WTC11 (cell line): Measurements from ENCODE around the gene TMEM63C. TPM values are rescaled to one million over a fixed set of nuclear protein-coding genes. Genes with fewer than 3 reads are reported as not detected.

Experiments
- ATAC-seq: fragments of 200-7000 bp; cut with Tn5 transposase; 2 replicates; pipeline ENCODE4 v1.10.0; 2021; ENCODE audit warnings: mild to moderate bottlenecking, moderate library complexity
- CTCF ChIA-PET: fragments of 300-600 bp; sonication (Branson Sonifier 250); formaldehyde crosslinking; loops from one replicate; lab custom pipeline; 2021; ENCODE audit warnings: antibody characterized with exemption; lab: Charles Lee
- POLR2A ChIA-PET: fragments of 350-600 bp; sonication (Branson Sonifier 250); formaldehyde crosslinking; loops from one replicate; lab custom pipeline; 2021; ENCODE audit warnings: antibody characterized with exemption; lab: Charles Lee
- DNase-seq: peaks from one replicate; pipeline ENCODE4 v3.0.0; 2021; ENCODE audit warnings: low spot score
- H3K27ac Mint-ChIP-seq: 2 replicates; pipeline ENCODE4 v1.8.0; 2021; ENCODE audit warnings: mixed read lengths
- H3K27me3 Mint-ChIP-seq: 2 replicates; pipeline ENCODE4 v1.8.0; 2021; ENCODE audit warnings: low read depth, mild to moderate bottlenecking, moderate library complexity, mixed read lengths
- H3K36me3 Mint-ChIP-seq: 2 replicates; pipeline ENCODE4 v1.8.0; 2021; ENCODE audit warnings: mixed read lengths
- H3K4me1 Mint-ChIP-seq: 2 replicates; pipeline ENCODE4 v1.8.0; 2022; ENCODE audit warnings: mixed read lengths
- H3K4me3 Mint-ChIP-seq: 2 replicates; pipeline ENCODE4 v1.8.0; 2021; ENCODE audit warnings: mild to moderate bottlenecking, moderate library complexity, mixed read lengths
- H3K9me3 Mint-ChIP-seq: 2 replicates; pipeline ENCODE4 v1.8.0; 2021; ENCODE audit warnings: mixed read lengths
- CREB1 ChIP-seq: sonication (generic); formaldehyde crosslinking; IDR thresholded peaks from 2 replicates; pipeline ENCODE4 v1.8.0; 2023; ENCODE audit warnings: mild to moderate bottlenecking, missing genetic modification reagents
- CREM ChIP-seq: sonication (generic); formaldehyde crosslinking; IDR thresholded peaks from 2 replicates; pipeline ENCODE4 v1.8.1; 2022; ENCODE audit warnings: mild to moderate bottlenecking, missing genetic modification reagents, moderate library complexity
- ELF4 ChIP-seq: sonication (generic); formaldehyde crosslinking; IDR thresholded peaks from 2 replicates; pipeline ENCODE4 v1.8.1; 2022; ENCODE audit warnings: low read depth, mild to moderate bottlenecking, moderate library complexity, missing genetic modification reagents
- HMGA2 ChIP-seq: fragments of 250-450 bp; sonication (Bioruptor Pico); IDR thresholded peaks from 2 replicates; pipeline ENCODE4 v1.4.0; 2021; ENCODE audit warnings: mild to moderate bottlenecking, moderate library complexity
- JAZF1 ChIP-seq: fragments of 250-450 bp; sonication (Bioruptor Pico); IDR thresholded peaks from 2 replicates; pipeline ENCODE4 v1.9.0; 2021; ENCODE audit warnings: moderate library complexity, mild to moderate bottlenecking, inconsistent platforms
- JUN ChIP-seq: sonication (generic); formaldehyde crosslinking; IDR thresholded peaks from 2 replicates; pipeline ENCODE4 v1.8.0; 2023; ENCODE audit warnings: mild to moderate bottlenecking, missing genetic modification reagents
- KAT7 ChIP-seq: sonication (generic); formaldehyde crosslinking; IDR thresholded peaks from 2 replicates; pipeline ENCODE4 v1.8.1; 2023; ENCODE audit warnings: missing genetic modification reagents, mild to moderate bottlenecking, borderline replicate concordance
- NR3C1 ChIP-seq: sonication (generic); formaldehyde crosslinking; conservative IDR thresholded peaks from 2 replicates; pipeline ENCODE4 v1.8.1; 2023; ENCODE audit warnings: low read depth, mild to moderate bottlenecking, missing genetic modification reagents
- PREB ChIP-seq: sonication (generic); formaldehyde crosslinking; IDR thresholded peaks from 2 replicates; pipeline ENCODE4 v1.8.1; 2022; ENCODE audit warnings: mild to moderate bottlenecking, missing genetic modification reagents, moderate library complexity, borderline replicate concordance
- RELA ChIP-seq: sonication (generic); formaldehyde crosslinking; IDR thresholded peaks from 2 replicates; pipeline ENCODE4 v1.8.1; 2022; ENCODE audit warnings: missing genetic modification reagents, mild to moderate bottlenecking, borderline replicate concordance
- SOX15 ChIP-seq: fragments of 250-450 bp; sonication (Bioruptor Pico); IDR thresholded peaks from 2 replicates; pipeline ENCODE4 v1.9.0; 2021; ENCODE audit warnings: mild to moderate bottlenecking
- ZNF263 ChIP-seq: sonication (generic); formaldehyde crosslinking; IDR thresholded peaks from 2 replicates; pipeline ENCODE4 v1.8.1; 2022; ENCODE audit warnings: low read depth, mild to moderate bottlenecking, moderate library complexity, missing genetic modification reagents
- ZNF416 ChIP-seq: fragments of 250-450 bp; sonication (Bioruptor Pico); IDR thresholded peaks from 2 replicates; pipeline ENCODE4 v1.9.0; 2021; ENCODE audit warnings: mild to moderate bottlenecking, inconsistent platforms
- ZNF423 ChIP-seq: fragments of 250-450 bp; sonication (Bioruptor Pico); IDR thresholded peaks from 2 replicates; pipeline ENCODE4 v2.1.2; 2022; ENCODE audit warnings: mild to moderate bottlenecking, moderate library complexity
- ZNF425 ChIP-seq: fragments of 250-450 bp; sonication (Bioruptor Pico); conservative IDR thresholded peaks from 2 replicates; pipeline ENCODE4 v1.9.0; 2021; ENCODE audit warnings: mild to moderate bottlenecking
- total RNA-seq: library from RNA; stranded (reverse); gene quantifications from 3 replicates; pipeline ENCODE4 v1.2.3, GENCODE V29; 2021
- TF ChIP-seq, protein P1 (sequence below): sonication (generic); formaldehyde crosslinking; IDR thresholded peaks from 2 replicates; pipeline ENCODE4 v1.8.1; 2023; ENCODE audit warnings: mild to moderate bottlenecking, missing genetic modification reagents, borderline replicate concordance
- TF ChIP-seq, protein P2 (sequence below): sonication (generic); formaldehyde crosslinking; IDR thresholded peaks from 2 replicates; pipeline ENCODE4 v1.8.1; 2023; ENCODE audit warnings: mild to moderate bottlenecking, missing genetic modification reagents
- TF ChIP-seq, protein P3 (sequence below): fragments of 250-450 bp; sonication (Bioruptor Pico); IDR thresholded peaks from 2 replicates; pipeline ENCODE4 v2.1.2; 2022; ENCODE audit warnings: mild to moderate bottlenecking, moderate library complexity

TMEM63C gene
- total RNA-seq, 1 experiment from 2014 or later, result 8.8 TPM

- Mint-ChIP-seq H3K27ac (no peak overlapping the region), H3K36me3 (no peaks in the 10 kb centered on the region), H3K9me3 (no peaks in the 10 kb centered on the region), H3K4me3 (no peak overlapping the region), H3K4me1 (peaks cover 43% of the 10 kb centered on the region), H3K27me3 (no peaks in the 10 kb centered on the region)
- DNase-seq, result no peak
- CTCF ChIA-PET, result interaction anchor here (1.1 to 2.0 kb wide), 6 partner anchors 15 to 344 kb away, joined by 3 to 5 read pairs (median 4); partner anchors contain the start of gene TMEM63C
- no peak for ATAC-seq
- TF ChIP-seq HMGA2 (CRISPR knock-in tag) (no peak), ZNF423 (CRISPR knock-in tag) (no peak), ZNF263 (no peak), SOX15 (CRISPR knock-in tag) (no peak), JAZF1 (CRISPR knock-in tag) (no peak), ZNF425 (CRISPR knock-in tag) (no peak), KAT7 (CRISPR knock-in tag) (no peak), ZNF416 (CRISPR knock-in tag) (no peak), PREB (CRISPR knock-in tag) (no peak)
- TF ChIP-seq, protein P1, sequence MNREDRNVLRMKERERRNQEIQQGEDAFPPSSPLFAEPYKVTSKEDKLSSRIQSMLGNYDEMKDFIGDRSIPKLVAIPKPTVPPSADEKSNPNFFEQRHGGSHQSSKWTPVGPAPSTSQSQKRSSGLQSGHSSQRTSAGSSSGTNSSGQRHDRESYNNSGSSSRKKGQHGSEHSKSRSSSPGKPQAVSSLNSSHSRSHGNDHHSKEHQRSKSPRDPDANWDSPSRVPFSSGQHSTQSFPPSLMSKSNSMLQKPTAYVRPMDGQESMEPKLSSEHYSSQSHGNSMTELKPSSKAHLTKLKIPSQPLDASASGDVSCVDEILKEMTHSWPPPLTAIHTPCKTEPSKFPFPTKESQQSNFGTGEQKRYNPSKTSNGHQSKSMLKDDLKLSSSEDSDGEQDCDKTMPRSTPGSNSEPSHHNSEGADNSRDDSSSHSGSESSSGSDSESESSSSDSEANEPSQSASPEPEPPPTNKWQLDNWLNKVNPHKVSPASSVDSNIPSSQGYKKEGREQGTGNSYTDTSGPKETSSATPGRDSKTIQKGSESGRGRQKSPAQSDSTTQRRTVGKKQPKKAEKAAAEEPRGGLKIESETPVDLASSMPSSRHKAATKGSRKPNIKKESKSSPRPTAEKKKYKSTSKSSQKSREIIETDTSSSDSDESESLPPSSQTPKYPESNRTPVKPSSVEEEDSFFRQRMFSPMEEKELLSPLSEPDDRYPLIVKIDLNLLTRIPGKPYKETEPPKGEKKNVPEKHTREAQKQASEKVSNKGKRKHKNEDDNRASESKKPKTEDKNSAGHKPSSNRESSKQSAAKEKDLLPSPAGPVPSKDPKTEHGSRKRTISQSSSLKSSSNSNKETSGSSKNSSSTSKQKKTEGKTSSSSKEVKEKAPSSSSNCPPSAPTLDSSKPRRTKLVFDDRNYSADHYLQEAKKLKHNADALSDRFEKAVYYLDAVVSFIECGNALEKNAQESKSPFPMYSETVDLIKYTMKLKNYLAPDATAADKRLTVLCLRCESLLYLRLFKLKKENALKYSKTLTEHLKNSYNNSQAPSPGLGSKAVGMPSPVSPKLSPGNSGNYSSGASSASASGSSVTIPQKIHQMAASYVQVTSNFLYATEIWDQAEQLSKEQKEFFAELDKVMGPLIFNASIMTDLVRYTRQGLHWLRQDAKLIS (CRISPR knock-in tag), result no peak
- POLR2A ChIA-PET, result no interaction called here
These were observed 38.0 kb downstream of the TMEM63C start for GRCh38 chr14:77219591-77219990.

- peaks cover 47% of the 10 kb centered on the region for H3K4me1 Mint-ChIP-seq
- CTCF ChIA-PET, result interaction anchor here (0.9 to 2.0 kb wide), 3 partner anchors 14 to 344 kb away, joined by 3 to 5 read pairs (median 3); partner anchors contain the start of gene TMEM63C
These were observed 38.8 kb downstream of the TMEM63C start for GRCh38 chr14:77220246-77221017.

More at GRCh38 chr14:77220246-77221017, 38.8 kb downstream of the TMEM63C start:
- Mint-ChIP-seq H3K4me3 (no peak overlapping the region), H3K27me3 (no peaks in the 10 kb centered on the region)
- no peak for ATAC-seq
- POLR2A ChIA-PET, result no interaction called here
- no peak for DNase-seq
- TF ChIP-seq RELA (CRISPR knock-in tag), result no peak
- TF ChIP-seq JUN, result no peak
- no peak for TF ChIP-seq ELF4 (CRISPR knock-in tag)
- TF ChIP-seq, protein P2, sequence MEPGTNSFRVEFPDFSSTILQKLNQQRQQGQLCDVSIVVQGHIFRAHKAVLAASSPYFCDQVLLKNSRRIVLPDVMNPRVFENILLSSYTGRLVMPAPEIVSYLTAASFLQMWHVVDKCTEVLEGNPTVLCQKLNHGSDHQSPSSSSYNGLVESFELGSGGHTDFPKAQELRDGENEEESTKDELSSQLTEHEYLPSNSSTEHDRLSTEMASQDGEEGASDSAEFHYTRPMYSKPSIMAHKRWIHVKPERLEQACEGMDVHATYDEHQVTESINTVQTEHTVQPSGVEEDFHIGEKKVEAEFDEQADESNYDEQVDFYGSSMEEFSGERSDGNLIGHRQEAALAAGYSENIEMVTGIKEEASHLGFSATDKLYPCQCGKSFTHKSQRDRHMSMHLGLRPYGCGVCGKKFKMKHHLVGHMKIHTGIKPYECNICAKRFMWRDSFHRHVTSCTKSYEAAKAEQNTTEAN (CRISPR knock-in tag), result no peak
- TF ChIP-seq JAZF1 (CRISPR knock-in tag), result no peak
- TF ChIP-seq CREB1, result no peak
- no peak for TF ChIP-seq CREM (CRISPR knock-in tag)
- TF ChIP-seq NR3C1 (CRISPR knock-in tag), result no peak
- TF ChIP-seq, protein P3, sequence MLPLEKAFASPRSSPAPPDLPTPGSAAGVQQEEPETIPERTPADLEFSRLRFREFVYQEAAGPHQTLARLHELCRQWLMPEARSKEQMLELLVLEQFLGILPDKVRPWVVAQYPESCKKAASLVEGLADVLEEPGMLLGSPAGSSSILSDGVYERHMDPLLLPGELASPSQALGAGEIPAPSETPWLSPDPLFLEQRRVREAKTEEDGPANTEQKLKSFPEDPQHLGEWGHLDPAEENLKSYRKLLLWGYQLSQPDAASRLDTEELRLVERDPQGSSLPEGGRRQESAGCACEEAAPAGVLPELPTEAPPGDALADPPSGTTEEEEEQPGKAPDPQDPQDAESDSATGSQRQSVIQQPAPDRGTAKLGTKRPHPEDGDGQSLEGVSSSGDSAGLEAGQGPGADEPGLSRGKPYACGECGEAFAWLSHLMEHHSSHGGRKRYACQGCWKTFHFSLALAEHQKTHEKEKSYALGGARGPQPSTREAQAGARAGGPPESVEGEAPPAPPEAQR (CRISPR knock-in tag), result no peak
- TF ChIP-seq, all 79 proteins: peak for 0
- H3K9me3 Mint-ChIP-seq, result no peaks in the 10 kb centered on the region
- H3K27ac Mint-ChIP-seq, result no peak overlapping the region
- no peaks in the 10 kb centered on the region for H3K36me3 Mint-ChIP-seq
